Measurements from ENCODE around the gene DPP7. TPM values are rescaled to one million over a fixed set of nuclear protein-coding genes. Genes with fewer than 3 reads are reported as not detected.

DPP7 gene
- total and polyA plus RNA-seq, 2 of the 8 experiments (the other 6 are each of a cell fraction or from before 2014, with no cell fraction given): 21.2 to 26.8 TPM

DNA sequence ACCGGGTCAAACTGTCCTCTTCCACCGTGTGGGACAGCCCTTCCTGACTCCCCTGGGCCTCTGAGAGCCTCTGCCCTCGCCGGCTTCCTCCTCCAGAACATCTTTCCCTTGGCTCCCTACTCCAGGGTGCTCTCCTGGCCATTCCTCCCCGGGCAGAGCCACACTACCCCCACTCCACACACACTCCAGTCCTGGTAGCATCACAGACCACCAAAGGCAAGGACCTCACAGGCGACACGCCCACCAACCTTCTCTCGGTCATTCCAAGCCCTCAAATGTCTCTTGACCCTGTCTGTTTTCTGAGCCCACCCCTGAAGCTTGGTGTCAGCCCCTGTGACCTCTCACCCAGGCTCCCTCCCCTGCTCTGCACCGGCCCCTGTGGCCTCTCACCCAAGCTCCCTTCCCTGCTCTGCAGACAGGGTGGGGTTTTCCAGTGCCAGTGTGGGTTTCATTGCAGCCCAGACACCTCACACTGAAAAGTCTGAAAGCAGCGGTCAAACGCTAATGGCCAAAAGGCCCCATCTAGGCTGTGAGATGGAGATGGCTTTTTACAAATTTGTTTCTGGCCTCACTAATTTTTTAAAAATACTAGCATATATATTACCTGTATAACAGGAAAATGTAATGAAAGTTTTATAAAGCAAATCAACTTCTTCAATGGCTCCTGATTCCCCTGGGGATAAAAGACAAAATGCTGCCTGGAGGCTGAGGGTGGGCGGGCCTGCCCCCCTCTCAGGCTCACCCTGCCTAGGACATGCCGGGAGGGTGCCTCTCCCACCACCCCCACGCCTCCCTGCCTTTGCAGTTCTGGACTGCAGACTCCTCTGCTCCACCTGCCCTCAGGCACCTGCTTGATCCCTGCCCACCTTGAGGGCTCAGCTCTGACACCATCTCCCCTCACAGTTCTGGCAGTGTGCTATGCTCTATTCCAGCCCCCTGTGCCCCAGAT is 44.8 kb upstream of the DPP7 start:
- Histone ChIP-seq H3K4me2 (ENCODE audit: insufficient read depth in 1 of 2, low read depth in 2 of 2, low read length in 2 of 2) (no peak overlapping the region), H3K36me3 (ENCODE audit: control insufficient read depth in 2 of 4, insufficient read depth in 4 of 4, low read length in 3 of 4) (no peaks in the 10 kb centered on the region), H3K4me3 (ENCODE audit: extremely low read depth in 1 of 4, insufficient read depth in 2 of 4, low read depth in 3 of 4, low read length in 4 of 4) (no peak overlapping the region), H3K18ac (ENCODE audit: extremely low read depth, low read length) (no peak overlapping the region), H4K91ac (replicated peaks; ENCODE audit: insufficient read length, low read length) (no peak overlapping the region), H2BK20ac (ENCODE audit: low read length) (no peak overlapping the region), H2BK15ac (ENCODE audit: low read length) (no peak overlapping the region), H3K4me1 (replicated peaks in 1 of 4; ENCODE audit: control insufficient read depth in 3 of 4, insufficient read depth in 4 of 4, low read length in 3 of 4) (peaks cover 0 to 13% (median 12%) of the 10 kb centered on the region in 4 experiments; a peak in 6 of 7 replicates), H3K14ac (ENCODE audit: insufficient read length) (no peak overlapping the region), H2BK5ac (ENCODE audit: low read depth, low read length) (no peak overlapping the region), H2AFZ (ENCODE audit: low read length) (no peak overlapping the region), H3K9ac (replicated peaks in 1 of 4; ENCODE audit: extremely low read depth in 1 of 4, low read depth in 3 of 4, low read length in 3 of 4) (no peak overlapping the region), H3K27ac (ENCODE audit: low read depth, low read length) (no peak overlapping the region), H3K9me3 (ENCODE audit: insufficient read depth in 2 of 2, low read depth in 1 of 2, low read length in 1 of 2) (no peaks in the 10 kb centered on the region), H4K8ac (ENCODE audit: extremely low read depth, insufficient read depth, low read length) (no peak overlapping the region), H4K20me1 (replicated peaks in 1 of 2; ENCODE audit: control insufficient read depth in 1 of 2, insufficient read depth in 2 of 2, low read length in 2 of 2) (peaks cover 0 to 23% of the 10 kb centered on the region in 2 experiments), H3K56ac (replicated peaks; ENCODE audit: insufficient read length, low read depth, low read length) (no peak overlapping the region), H3K79me2 (ENCODE audit: control insufficient read depth in 1 of 2, insufficient read depth in 2 of 2, low read length in 2 of 2) (no peaks in the 10 kb centered on the region), H4K5ac (ENCODE audit: insufficient read length, low read depth, low read length) (no peak overlapping the region), H3K79me1 (ENCODE audit: low read depth, low read length) (no peaks in the 10 kb centered on the region; the same call in 1 of the 2 replicates), H2BK12ac (ENCODE audit: low read depth, low read length) (peak overlapping the region; percentile 68; the same call in 1 of the 2 replicates), H2BK120ac (replicated peaks; ENCODE audit: low read depth, low read length) (no peak overlapping the region), H3K23ac (ENCODE audit: insufficient read length) (no peak overlapping the region), H3K23me2 (ENCODE audit: low read depth, low read length) (peaks cover 10% of the 10 kb centered on the region; the same call in 1 of the 2 replicates), H3K4ac (replicated peaks; ENCODE audit: insufficient read length, low read depth, low read length) (no peak overlapping the region), H2AK5ac (ENCODE audit: low read depth, low read length) (no peak overlapping the region), H3K27me3 (replicated peaks in 1 of 4; ENCODE audit: control insufficient read depth in 3 of 4, extremely low read depth in 1 of 4, insufficient read depth in 3 of 4, low read length in 3 of 4) (peaks cover 56 to 95% (median 91%) of the 10 kb centered on the region in 4 experiments)
- WGBS, 2 experiments (ENCODE audit: extremely low coverage in 1 of 2, insufficient coverage in 1 of 2, insufficient read length in 1 of 2, insufficient replicate concordance in 2 of 2, low coverage in 1 of 2, low lambda C conversion rate in 2 of 2, missing lambda C conversion rate in 1 of 2): 68% methylated on average over 14 of the region's 14 CpGs; no CpG with 5 or more reads in 1 of the 2 experiments
- FAIRE-seq: no peak
- DNase-seq (ENCODE audit: low read depth in 1 of 2, low spot score in 2 of 2): no peak
- ChIA-PET CTCF (ENCODE audit: partially characterized antibody) (interaction anchor here (1.3 kb wide), 1 partner anchor 16 kb away, joined by 4 read pairs; no protein-coding TSS in a partner anchor), POLR2A (ENCODE audit: partially characterized antibody) (interaction anchor here (1.1 kb wide), 1 partner anchor 81 kb away, joined by 3 read pairs; the partner anchor contains the start of gene TUBB4B)
- TF ChIP-seq RFX5 (IDR thresholded peaks at IDR 0.05; ENCODE audit: borderline replicate concordance, low read depth, low read length): no peak
- TF ChIP-seq SP1 (IDR thresholded peaks at IDR 0.05; ENCODE audit: low read depth, low read length): no peak
- no peak for TF ChIP-seq EZH2 (IDR thresholded peaks at IDR 0.05; ENCODE audit: low read depth, low read length, severe bottlenecking)
- TF ChIP-seq CTBP2 (IDR thresholded peaks at IDR 0.05; ENCODE audit: borderline replicate concordance, insufficient read depth, insufficient read length, low read length): no peak
- no peak for TF ChIP-seq NANOG (IDR thresholded peaks at IDR 0.05; ENCODE audit: insufficient read depth, low read depth, low read length, poor library complexity, severe bottlenecking)
- TF ChIP-seq RBBP5 (IDR thresholded peaks at IDR 0.05; ENCODE audit: borderline replicate concordance, low read depth, low read length): no peak
- no peak for TF ChIP-seq ZNF274 (IDR thresholded peaks at IDR 0.05; ENCODE audit: borderline replicate concordance, extremely low read depth, low read length)
- TF ChIP-seq BRCA1 (IDR thresholded peaks at IDR 0.05; ENCODE audit: low read depth, low read length): no peak
- TF ChIP-seq CREB1 (IDR thresholded peaks at IDR 0.05): no peak
- no peak for TF ChIP-seq HDAC2 (IDR thresholded peaks at IDR 0.05; ENCODE audit: borderline replicate concordance in 1 of 2, low read depth in 2 of 2, low read length in 2 of 2)
- no peak for TF ChIP-seq BCL11A (IDR thresholded peaks at IDR 0.05; ENCODE audit: low read depth in 2 of 2, low read length in 2 of 2)
